GM19035 (cell line): Measurements from ENCODE around the gene RBFOX2.
"Not testable (repeated sequence)": the region's sequence is repeated elsewhere in the genome, so short reads cannot be mapped to it uniquely, and the experiment has no call there.

Source experiments
- ATAC-seq: cut with Tn5 transposase; IDR thresholded peaks from one replicate; pipeline ENCODE4 v1.9.1; 2021; ENCODE audit not compliant: unreplicated experiment

RBFOX2 gene

GRCh38 chr22:36028646-36029405, at the start of gene RBFOX2:
Gene RBFOX2, minus strand, starts transcription at chr22:36028824. Its CDS starts 399 bp downstream, at chr22:36028425.
- no peak for ATAC-seq

GRCh38 chr22:36077271-36077670, 48.6 kb upstream of the RBFOX2 start:
- no peak for ATAC-seq

- ATAC-seq, result no peak
Measured at GRCh38 chr22:36075724-36076123, 47.1 kb upstream of the RBFOX2 start.

- no peak for ATAC-seq
Measured at GRCh38 chr22:36075230-36075629, 46.6 kb upstream of the RBFOX2 start.

- ATAC-seq, result no peak
Measured at GRCh38 chr22:36073476-36073875, 44.9 kb upstream of the RBFOX2 start.

- not testable (repeated sequence) for ATAC-seq
Measured at GRCh38 chr22:36070645-36071044, 42.0 kb upstream of the RBFOX2 start.

GRCh38 chr22:36069368-36069767, 40.7 kb upstream of the RBFOX2 start:
- ATAC-seq, result no peak

GRCh38 chr22:36068776-36069344, 40.2 kb upstream of the RBFOX2 start:
- no peak for ATAC-seq

- no peak for ATAC-seq
Measured at GRCh38 chr22:36067235-36067558, 38.6 kb upstream of the RBFOX2 start.

GRCh38 chr22:36065775-36066544, 37.3 kb upstream of the RBFOX2 start:
- ATAC-seq, result no peak

- ATAC-seq, result no peak
Measured at GRCh38 chr22:36065462-36065774, 36.8 kb upstream of the RBFOX2 start.

- no peak for ATAC-seq
Measured at GRCh38 chr22:36064358-36064757, 35.7 kb upstream of the RBFOX2 start.

- no peak for ATAC-seq
Measured at GRCh38 chr22:36056980-36057379, 28.4 kb upstream of the RBFOX2 start.

GRCh38 chr22:36055376-36056295, 27.0 kb upstream of the RBFOX2 start:
- ATAC-seq, result no peak

- ATAC-seq, result not testable (repeated sequence)
Measured at GRCh38 chr22:36054446-36054845, 25.8 kb upstream of the RBFOX2 start.

GRCh38 chr22:36053242-36054147, 24.9 kb upstream of the RBFOX2 start:
- no peak for ATAC-seq

GRCh38 chr22:36052505-36052941, 23.9 kb upstream of the RBFOX2 start:
- no peak for ATAC-seq

- ATAC-seq, result no peak
Measured at GRCh38 chr22:36049678-36049997, 21.0 kb upstream of the RBFOX2 start.

- no peak for ATAC-seq
Measured at GRCh38 chr22:36048911-36049677, 20.5 kb upstream of the RBFOX2 start.
